Endometrium (tissue), 2 donors: ENCODE results near the gene NBPF1.
"Not testable (repeated sequence)": the region's sequence is repeated elsewhere in the genome, so short reads cannot be mapped to it uniquely, and the experiment has no call there.

Source experiments
- FAIRE-seq: peaks from 2 replicates; lab custom pipeline; 2012; peaks lifted over from hg19 to GRCh38; lab: Jason Lieb, UNC
- donor health status: control.
- donor health status: control.

Gene NBPF1

DNA sequence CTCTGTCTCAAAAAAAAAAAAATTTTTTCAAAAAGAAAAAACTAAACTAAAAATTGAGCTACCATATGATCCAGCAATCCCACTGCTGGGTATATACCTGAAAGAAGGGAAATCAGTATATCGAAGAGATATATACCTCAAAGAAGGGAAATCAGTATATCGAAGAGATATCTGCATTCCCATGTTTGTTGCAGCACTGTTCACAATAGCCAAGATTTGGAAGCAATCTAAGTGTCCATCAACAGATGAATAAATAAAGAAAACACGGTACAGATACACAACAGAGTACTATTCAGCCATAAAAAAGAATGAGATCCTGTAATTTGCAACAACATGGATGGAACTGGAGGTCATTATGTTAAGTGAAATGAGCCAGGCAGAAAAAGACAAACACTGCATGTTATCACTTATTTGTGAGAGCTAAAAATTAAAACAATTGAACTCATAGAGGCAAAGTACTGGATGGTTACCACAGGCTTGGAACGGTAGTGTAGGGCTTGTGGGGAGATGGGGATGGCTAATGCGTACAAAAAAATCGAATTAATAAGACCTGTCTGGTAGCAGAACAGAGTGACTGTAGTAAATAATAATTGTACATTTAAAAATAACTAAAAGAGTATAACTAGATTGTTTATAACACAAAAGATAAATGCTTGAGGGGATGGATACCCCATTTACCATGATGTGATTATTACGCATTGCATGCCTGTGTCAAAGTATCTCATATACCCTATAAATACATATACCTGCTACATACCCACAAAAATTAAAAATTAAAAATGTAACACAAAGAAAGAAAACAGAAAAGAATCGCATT is 28.0 kb upstream of the NBPF1 start:
- not testable (repeated sequence) for FAIRE-seq

GRCh38 chr1:16639091-16640031 is 26.0 kb upstream of the NBPF1 start:
- not testable (repeated sequence) for FAIRE-seq

DNA sequence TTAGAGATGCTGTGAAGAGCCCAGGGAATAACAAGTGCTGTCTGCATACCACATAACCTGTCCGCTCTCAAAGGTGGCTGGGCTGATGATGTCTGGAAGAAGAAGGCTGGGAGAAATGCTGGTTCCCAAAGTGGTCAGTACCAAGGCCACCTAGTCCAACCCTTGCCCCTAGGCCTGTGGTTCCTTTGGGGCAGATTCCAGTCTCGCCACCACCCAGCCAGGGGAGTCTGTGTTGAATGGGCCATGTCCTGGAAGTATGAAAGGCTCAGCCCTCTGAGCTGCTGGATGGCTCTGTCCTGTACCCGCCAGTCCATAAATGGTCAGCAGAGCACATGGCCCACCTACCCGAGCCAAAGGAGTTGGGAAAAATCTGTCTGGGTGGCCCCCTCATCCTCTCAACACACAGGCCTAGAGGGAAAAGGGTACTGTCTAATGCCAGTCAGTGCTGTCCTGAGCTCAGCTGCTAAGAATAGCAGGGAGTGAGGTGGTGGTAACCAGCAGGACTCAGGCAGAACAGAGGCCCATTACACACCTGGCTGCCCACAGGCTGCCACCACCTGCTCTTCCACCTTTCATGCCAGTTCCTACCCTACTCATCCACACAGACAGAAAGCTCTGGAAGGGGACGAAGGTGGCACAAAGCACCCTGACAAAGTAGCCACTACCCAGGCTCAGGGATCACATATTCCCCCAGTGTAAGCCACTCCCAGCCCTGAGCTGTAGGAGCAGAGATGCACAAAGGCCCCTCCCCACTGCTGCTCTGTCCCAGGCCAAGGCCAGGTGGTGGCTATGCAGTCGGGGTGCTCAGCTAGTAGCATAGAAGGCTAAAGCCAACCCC is 24.8 kb upstream of the NBPF1 start:
- not testable (repeated sequence) for FAIRE-seq

DNA sequence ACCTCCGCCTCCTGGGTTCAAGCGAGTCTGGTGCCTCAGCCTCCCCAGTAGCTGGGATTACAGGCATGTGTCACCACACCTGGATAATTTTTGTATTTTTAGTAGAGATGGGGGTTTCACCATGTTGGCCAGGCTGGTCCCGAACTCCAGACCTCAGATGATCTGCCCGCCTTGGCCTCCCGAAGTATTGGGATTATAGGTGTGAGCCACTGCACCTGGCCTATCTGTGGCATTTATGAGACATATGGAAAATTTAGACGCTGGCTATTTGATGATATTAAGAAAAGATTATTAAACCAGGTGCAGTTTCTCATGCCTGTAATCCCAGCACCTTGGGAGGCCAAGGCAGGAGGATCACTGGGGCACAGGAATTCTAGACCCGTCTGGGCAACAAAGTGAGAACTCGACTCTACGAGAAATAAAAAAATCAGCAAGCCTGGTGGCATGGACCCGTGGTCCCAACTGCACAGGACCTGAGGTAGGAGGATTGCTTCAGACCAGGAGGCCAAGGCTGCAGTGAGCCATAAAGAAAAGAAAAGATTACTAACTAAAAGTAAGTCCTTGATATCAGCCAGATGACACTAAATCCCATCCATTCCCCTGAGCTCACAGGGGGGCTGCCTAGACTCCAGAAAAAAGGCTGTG is 23.3 kb upstream of the NBPF1 start:
- not testable (repeated sequence) for FAIRE-seq

DNA sequence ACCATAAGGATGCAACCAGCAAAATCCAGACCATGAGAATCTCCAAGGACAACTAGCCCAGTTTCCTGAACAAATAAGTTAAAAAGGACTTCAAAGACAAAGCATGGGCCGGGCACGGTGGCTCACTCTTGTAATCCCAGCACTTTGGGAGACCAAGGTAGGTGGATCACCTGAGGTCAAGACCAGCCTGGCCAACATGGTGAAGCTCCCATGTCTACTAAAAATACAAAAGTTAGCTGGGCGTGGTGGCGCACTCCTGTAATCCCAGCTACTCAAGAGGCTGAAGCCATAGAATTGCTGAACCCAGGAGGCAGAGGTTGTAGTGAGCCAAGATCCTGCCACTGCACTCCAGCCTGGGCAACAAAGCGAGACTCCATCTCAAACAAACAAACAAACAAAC is 22.6 kb upstream of the NBPF1 start:
- FAIRE-seq: not testable (repeated sequence)

DNA sequence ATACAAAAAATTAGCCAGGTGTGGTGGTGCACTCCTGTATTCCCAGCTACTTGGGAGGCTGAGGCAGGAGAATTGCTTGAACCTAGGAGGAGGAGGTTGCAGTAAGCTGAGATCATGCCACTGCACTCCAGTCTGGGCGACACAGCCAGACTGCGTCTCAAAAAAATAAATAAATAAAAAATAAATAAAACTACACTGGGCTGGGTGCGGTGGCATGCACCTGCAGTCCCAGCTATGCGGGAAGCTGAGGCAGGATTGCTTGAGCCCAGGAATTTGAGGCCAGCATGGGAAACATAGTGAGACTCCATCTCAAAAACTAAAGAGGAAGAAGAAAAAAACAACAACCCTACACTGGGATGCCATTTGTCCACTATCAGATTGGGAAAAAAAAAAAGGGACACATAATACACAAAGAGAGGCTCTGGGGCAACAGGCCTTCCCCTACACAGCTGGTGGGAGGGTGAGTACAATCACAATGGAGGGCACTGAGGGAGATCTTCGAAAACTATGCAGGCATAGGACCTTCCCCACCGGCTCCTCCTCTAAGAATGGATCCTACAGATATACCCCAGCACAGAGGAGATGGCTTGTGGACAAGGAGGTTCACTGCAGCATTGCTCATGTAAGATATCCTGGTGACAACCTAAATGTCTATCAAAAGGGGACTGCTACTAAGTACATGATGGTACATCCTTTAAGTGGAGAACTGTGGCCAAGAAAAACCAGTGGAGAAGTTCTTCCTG is 20.3 kb upstream of the NBPF1 start:
- FAIRE-seq: not testable (repeated sequence)

DNA sequence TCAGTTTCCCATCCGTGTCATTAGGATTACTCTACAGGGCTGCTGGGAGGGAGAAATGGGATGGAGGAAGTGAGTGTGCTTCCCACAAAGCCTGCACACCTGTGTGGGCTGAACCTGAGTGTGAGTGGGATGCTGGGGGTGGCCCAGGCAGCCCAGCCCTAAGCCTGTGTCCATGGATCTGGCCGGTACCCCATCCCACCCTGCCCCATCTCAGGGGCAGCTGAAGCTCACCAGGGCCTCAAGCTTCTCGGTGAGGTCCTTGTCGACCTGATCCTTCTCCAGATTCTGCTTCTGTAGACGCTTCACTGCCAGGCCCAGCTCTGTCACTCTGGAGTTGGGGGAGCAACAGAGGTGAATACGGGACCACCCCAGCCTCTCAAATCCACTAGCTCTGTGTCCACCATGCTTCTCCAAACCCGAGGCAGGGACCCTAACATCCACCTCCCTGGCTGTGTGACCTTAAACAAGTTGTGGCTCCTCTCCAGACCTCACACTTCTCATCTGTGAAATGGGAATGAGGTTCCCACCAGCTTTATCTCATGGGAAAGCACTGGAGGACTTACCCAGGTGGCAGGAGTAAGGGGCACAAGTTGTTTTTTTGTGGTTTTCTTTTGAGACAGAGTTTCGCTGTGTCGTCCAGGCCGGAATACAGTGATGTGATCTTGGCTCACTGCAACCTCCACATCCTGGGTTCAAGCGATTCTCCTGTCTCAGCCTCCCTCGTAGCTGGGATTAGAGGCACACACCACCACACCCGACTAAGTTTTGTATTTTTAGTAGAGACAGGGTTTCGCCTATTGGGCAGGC is 18.9 kb upstream of the NBPF1 start:
- not testable (repeated sequence) for FAIRE-seq

GRCh38 chr1:16631248-16632043 is 18.1 kb upstream of the NBPF1 start:
- FAIRE-seq: no peak

- no peak for FAIRE-seq
Measured at GRCh38 chr1:16630661-16631247, 17.4 kb upstream of the NBPF1 start.

DNA sequence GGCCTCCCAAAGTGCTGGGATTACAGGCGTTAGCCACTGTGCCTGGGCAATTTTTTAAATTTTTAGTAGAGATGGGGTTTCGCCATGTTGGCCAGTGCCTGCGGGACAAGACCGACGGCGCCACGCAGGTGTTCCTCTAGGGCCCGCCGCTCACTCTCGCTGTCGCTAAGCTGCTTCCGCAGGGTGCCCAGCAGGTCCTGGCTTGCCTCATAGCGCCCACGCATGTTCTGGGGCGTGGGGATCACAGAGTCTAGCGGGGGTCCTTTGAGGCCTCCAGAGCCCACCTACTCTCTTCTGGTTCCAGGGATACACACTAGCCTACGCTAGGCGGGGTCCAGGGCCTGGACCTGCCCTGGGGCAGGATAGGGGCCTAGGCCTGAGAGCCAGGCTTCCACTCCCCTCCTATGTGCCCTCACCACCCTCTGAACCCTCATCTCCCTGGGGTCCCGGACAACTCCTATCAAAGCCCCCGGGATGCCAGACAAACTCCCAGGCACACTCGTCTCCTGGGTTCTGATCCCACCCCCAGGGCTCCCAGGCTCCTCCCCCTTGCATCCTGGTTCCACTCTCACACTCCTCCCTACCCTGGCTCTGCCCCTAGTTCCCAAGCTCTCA is 16.7 kb upstream of the NBPF1 start:
- not testable (repeated sequence) for FAIRE-seq

- FAIRE-seq: no peak
Measured at GRCh38 chr1:16628361-16629111, 15.2 kb upstream of the NBPF1 start.

DNA sequence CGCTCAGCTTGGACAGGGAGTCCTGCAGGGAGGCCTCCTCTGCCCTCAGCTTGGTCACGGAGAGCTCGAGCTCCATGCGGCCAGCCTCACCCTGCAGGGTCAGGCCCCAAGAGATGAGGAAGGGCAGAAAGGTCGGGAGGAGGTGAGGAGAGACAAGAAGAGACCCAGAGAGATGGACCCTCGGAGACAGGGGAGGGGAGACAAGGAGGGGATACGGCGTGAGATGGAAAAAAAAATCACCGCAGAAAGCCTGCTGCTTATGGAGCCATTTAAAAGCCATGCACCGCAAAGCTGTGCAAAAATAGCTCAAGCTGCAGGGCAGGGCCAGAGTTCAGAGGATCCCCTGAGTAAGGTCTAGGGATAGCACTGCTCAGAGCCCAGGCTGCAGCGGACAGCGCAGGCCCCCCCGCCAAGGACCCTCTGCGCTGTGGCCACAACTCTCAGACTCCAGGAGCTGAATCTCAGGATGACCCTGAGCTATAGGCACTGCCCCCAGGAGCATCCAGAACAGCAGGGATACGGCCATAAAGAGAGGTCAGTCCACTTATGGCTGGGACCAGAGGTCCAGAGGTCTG is 13.1 kb upstream of the NBPF1 start:
- FAIRE-seq: not testable (repeated sequence)

DNA sequence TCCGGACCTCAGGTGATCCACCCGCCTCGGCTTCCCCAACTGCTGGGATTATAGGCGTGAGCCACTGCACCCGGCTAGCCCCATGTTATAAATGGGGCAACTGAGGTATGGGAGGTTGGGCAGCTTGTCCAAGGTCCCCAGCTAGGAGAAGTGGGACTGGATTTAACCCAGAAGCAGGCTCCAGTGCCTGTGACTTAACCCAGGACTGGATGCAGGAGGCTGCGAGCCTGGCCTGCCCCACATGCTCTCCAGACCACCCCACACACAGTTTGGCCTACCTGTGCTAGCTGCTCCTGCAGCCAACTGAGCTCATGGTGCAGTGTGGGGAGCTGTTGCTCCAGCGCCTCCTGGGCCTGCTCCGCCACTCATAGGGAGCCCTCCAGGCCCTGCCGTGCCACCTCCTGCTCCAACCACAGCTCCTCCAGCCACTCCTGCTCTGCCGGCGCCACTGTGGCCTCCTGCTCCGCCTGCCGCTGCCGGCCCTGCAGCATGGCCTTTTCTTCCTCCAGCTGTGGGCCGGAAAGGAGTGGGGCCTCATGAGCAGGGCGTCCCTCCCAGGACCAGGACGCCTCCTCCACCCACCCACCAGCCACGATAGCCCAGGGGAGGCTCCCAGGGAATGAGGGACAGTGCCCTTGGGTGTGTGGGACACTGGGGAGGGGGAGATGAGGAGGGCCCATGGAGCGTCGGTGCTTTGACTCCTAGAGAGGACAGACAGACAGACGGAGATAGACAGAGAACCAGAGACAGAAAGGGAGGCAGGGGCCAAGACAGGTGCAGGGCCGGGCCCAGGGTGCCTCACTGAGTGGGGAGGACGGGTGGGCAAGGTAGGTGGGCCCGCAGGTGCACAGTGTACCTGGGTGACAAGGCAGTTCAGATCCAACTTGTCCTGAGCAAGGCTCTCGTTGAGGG is 12.4 kb upstream of the NBPF1 start:
- no peak for FAIRE-seq

DNA sequence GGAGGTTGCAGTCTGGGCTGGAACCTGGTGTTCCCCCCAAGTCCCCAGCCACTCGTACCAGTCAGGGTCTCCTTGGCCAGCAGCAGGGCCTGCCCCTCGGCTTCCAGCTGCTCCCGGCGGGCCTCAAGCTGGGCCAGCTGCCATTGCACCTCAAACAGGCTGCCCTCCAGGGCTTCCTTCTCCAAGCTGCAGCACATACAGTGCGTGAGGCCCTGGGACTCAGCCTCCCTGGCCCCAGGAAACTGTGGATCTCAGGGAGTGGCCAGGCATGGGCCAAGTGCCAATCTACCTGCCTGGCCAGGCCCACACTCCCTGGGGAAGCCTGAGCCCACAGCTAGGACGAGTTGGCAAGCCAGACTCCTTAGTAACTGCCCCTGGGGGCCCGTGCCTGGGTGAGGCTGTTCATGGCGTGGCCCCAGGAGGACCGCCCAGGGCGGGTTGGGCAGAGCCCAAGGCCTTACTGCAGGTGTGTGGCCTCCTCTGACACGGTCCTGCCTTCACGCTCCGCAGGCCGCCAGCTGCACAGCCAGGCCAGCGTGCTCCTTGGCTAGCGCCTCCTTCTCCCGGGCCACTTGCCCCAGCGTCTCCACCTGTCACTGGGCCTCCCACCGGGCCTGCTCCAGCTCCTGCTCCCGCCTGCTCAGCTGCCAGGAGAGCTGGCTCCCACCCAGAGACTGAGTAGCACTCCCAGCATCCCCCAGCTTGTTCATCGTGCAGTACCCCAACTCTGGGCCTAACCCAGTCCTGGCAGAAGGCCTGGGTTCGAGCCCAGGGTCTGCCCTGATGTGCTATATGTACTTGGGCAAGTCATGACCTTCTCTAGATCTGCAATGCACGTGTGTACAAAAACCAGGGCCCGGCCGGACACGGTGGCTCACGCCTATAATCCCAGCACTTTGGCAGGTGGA is 10.7 kb upstream of the NBPF1 start:
- FAIRE-seq: not testable (repeated sequence)

DNA sequence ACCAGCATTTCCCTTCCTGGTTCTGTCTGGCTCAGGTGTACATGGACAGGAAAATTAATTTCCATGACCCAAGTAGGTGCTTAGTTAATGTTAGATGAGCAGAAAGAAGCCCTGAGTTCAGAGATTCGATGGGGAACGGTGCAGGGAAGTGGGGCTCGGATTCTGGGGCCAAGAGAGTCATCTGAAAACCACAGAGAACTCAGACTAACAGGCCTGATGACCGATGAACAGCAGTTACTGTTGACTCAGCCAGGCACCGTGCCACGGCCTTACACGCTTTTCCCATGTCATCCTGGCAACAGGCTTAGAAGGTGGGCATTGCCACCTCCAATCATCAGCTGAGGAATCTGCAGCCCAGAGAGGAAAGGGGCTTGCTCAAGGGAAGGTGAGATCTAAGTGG is 10.0 kb upstream of the NBPF1 start:
- not testable (repeated sequence) for FAIRE-seq
